ENCODE measurements around the gene ASB13.
A peak's percentile ranks its signal among the peaks of the same experiment; 100 is the strongest.

ASB13 gene

GRCh38 chr10:5666008-5666840, at the start of gene ASB13:
ASB13 (minus strand) TSS chr10:5666595; CDS start chr10:5666551, 44 bp downstream.
- FAIRE-seq = no peak
- DNase-seq (ENCODE audit: extremely low spot score, insufficient read length, low read depth) = no peak

- no peak for DNase-seq (ENCODE audit: extremely low spot score, insufficient read length, low read depth)
- FAIRE-seq = no peak
Observed at GRCh38 chr10:5711642-5712041, 45.2 kb upstream of the ASB13 start.

- FAIRE-seq = no peak
- no peak for DNase-seq (ENCODE audit: extremely low spot score, insufficient read length, low read depth)
Observed at GRCh38 chr10:5710859-5711258, 44.5 kb upstream of the ASB13 start.

GRCh38 chr10:5709865-5710264, 43.5 kb upstream of the ASB13 start:
- peak; percentile 62 for FAIRE-seq
- no peak for DNase-seq (ENCODE audit: extremely low spot score, insufficient read length, low read depth)

- no peak for FAIRE-seq
- no peak for DNase-seq (ENCODE audit: extremely low spot score, insufficient read length, low read depth)
Observed at GRCh38 chr10:5708356-5708755, 42.0 kb upstream of the ASB13 start.

- FAIRE-seq = no peak
- DNase-seq (ENCODE audit: extremely low spot score, insufficient read length, low read depth) = no peak
Observed at GRCh38 chr10:5698062-5698461, 31.7 kb upstream of the ASB13 start.

GRCh38 chr10:5697342-5697741, 30.9 kb upstream of the ASB13 start:
- FAIRE-seq (peak; percentile 15), DNase-seq (ENCODE audit: extremely low spot score, insufficient read length, low read depth) (no peak)

GRCh38 chr10:5694573-5694972, 28.2 kb upstream of the ASB13 start:
- DNase-seq (ENCODE audit: extremely low spot score, insufficient read length, low read depth) (no peak), FAIRE-seq (peak; percentile 9)

- no peak for DNase-seq (ENCODE audit: extremely low spot score, insufficient read length, low read depth)
- FAIRE-seq = peak; percentile 77
Observed at GRCh38 chr10:5692461-5693358, 26.3 kb upstream of the ASB13 start.

GRCh38 chr10:5691786-5692185, 25.4 kb upstream of the ASB13 start:
- DNase-seq (ENCODE audit: extremely low spot score, insufficient read length, low read depth) (no peak), FAIRE-seq (peak; percentile 33)

- FAIRE-seq = no peak
- DNase-seq (ENCODE audit: extremely low spot score, insufficient read length, low read depth) = no peak
Observed at GRCh38 chr10:5688587-5688986, 22.2 kb upstream of the ASB13 start.

GRCh38 chr10:5685764-5686240, 19.4 kb upstream of the ASB13 start:
- FAIRE-seq (no peak), DNase-seq (ENCODE audit: extremely low spot score, insufficient read length, low read depth) (no peak)

- FAIRE-seq (peak; percentile 85), DNase-seq (ENCODE audit: extremely low spot score, insufficient read length, low read depth) (no peak)
Observed at GRCh38 chr10:5684971-5685763, 18.8 kb upstream of the ASB13 start.

- peak; percentile 97 for FAIRE-seq
Observed at GRCh38 chr10:5684318-5684970, 18.0 kb upstream of the ASB13 start, which contains the start of gene TASOR2. TASOR2 (plus strand) TSS chr10:5684838; CDS start chr10:5720643, 35,805 bp downstream.

GRCh38 chr10:5683065-5683464, 16.7 kb upstream of the ASB13 start:
- FAIRE-seq = no peak
- DNase-seq (ENCODE audit: extremely low spot score, insufficient read length, low read depth) = no peak

More at GRCh38 chr10:5684318-5684970, 18.0 kb upstream of the ASB13 start, which contains the start of gene TASOR2:
- peak; percentile 94 for DNase-seq (ENCODE audit: extremely low spot score, insufficient read length, low read depth)

- FAIRE-seq (no peak), DNase-seq (ENCODE audit: extremely low spot score, insufficient read length, low read depth) (no peak)
Observed at GRCh38 chr10:5681930-5682329, 15.5 kb upstream of the ASB13 start.

GRCh38 chr10:5679606-5680005, 13.2 kb upstream of the ASB13 start:
- FAIRE-seq (no peak), DNase-seq (ENCODE audit: extremely low spot score, insufficient read length, low read depth) (no peak)

GRCh38 chr10:5679037-5679435, 12.6 kb upstream of the ASB13 start:
- FAIRE-seq = no peak

GRCh38 chr10:5678397-5679036, 12.1 kb upstream of the ASB13 start:
- FAIRE-seq (no peak), DNase-seq (ENCODE audit: extremely low spot score, insufficient read length, low read depth) (no peak)

More at GRCh38 chr10:5679037-5679435, 12.6 kb upstream of the ASB13 start:
- no peak for DNase-seq (ENCODE audit: extremely low spot score, insufficient read length, low read depth)
